CD1c-positive myeloid dendritic cell (primary cell): Measurements from ENCODE around the gene CMTR1.

Source experiments
- DNase-seq: peaks from one replicate; pipeline ENCODE4 v3.0.0-alpha.2; 2016; ENCODE audit errors: extremely low spot score

The CMTR1 gene

GRCh38 chr6:37512400-37513011, 79.5 kb downstream of the CMTR1 start:
- no peak for DNase-seq

- no peak for DNase-seq
Measured at GRCh38 chr6:37513155-37513554, 80.1 kb downstream of the CMTR1 start.

- DNase-seq, result no peak
Measured at GRCh38 chr6:37513576-37513975, 80.6 kb downstream of the CMTR1 start.

DNA sequence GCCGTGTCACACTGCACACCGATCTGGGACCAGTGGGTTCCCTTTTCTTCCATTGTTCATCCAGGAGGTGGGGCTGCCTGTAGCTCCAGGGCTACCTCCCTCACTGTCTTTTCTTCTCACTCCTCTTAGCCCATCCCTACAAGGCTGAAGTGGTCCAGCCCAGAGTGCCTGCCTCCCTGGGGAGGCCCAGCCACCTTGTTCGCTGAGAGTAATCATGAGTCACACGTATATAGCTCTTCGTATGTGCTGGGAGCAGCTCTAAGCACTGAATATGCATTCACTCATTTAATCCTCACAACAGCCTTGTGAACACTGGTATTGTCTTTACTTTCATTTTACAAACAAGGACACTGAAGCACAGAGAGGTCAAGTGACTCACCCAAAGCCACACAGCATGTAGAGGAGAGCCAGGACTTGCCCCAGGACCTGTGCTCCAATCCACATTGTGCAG, 81.3 kb downstream of the CMTR1 start:
- DNase-seq, result no peak

- DNase-seq, result no peak
Measured at GRCh38 chr6:37514837-37515236, 81.8 kb downstream of the CMTR1 start.

DNA sequence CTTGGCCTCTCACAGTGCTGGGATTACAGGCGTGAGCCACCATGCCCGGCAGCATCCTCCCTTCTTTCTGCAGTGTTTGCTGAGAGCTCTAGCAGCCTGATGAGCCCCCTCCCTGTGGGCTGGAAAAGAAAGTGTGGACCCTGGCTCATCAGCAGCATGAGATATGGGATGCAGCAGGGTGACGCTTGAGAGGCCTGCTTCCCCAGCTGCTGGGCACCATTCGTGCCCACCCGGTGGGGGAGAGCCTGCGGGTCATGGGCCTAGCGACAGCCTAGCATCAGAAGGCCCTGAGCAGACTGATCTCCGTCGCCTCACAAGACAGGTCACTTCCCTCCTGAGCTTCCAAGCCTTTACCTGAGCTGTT, 82.7 kb downstream of the CMTR1 start:
- DNase-seq, result no peak

- peak; percentile 48 for DNase-seq
Measured at GRCh38 chr6:37516076-37516919, 83.3 kb downstream of the CMTR1 start.

DNA sequence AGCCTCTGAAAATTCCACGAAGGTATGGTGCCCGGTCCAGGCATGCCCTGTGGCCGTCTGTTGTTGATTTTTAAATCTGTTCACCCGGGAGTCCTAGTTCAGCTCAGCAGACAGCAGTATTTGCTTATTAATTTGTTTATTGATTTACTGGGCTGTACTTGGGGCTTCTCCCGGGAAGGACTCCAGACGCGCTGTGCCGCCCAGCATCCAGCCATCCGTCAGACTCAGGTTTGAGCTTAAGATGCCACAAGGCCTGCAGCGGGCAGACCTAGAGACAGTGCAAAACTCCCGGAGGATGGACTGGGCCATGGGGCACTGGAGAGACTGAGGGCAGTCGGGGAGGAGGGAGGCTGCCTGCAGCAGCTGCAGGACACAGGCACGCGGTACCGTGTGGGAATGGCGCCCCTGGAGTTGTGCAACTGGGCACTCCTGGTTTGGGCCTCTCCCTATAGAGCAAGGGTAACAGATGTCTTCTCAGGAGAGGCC, 83.9 kb downstream of the CMTR1 start:
- no peak for DNase-seq

- DNase-seq, result peak; percentile 58
Measured at GRCh38 chr6:37517411-37517812, 84.4 kb downstream of the CMTR1 start.

DNA sequence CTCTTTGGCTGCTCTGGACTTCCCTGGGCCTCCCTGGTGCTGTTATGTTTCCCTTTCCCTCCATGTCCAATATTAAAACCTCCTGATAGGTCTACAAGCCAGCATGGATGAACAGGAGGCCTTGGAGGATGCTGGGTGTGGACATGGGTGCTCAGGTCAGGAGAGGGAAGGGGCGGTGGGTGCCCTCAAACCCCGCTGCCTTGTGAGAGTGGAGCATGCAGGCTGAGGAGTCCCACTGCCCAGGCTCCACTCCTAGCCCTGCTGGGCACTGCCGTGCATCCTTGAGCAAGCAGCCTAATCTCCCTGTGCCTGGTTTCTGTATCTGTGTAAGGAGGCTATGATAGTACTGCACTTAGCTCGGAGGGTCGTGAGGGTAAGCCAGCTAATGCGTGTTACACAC, 85.1 kb downstream of the CMTR1 start:
- no peak for DNase-seq

DNA sequence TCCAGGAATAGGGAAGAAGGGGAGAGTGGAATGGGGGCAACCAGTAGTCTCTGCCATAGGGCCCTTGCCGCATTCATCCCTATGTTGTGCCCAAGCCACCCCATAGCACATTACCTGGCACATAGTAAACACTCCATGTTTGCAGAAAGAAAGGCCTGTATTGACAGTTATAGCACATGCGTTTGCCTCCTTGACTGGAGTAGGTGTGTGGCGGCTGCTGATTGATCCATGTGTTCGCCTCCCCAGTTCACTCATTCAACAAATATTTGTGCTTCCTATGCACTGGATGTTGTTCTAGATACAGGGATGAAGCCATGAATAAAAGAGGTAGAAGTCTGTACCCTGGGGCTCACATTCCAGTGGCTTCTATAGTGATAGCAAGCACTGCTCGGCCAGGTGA, 86.4 kb downstream of the CMTR1 start:
- no peak for DNase-seq

GRCh38 chr6:37520926-37521325, 87.9 kb downstream of the CMTR1 start:
- no peak for DNase-seq

DNA sequence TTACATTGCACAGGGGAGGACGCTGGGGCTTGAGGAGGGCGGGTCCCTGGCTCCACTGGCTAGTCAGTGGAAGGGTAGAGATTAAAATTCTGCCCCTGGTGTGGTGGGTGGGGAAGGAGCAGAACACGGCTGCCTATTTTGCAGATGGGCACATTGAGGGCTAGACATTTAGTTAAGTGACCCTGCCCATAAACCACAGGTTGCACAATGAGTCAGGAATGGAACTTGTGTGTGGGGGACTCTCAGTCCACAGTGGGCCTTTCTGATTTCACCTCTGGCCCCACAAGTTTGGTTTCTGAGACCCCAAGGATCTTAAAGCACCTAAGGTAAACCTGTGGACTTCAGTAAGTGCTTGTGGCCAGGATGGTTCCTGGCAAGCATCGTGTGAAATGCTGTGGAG, 88.7 kb downstream of the CMTR1 start:
- no peak for DNase-seq

DNA sequence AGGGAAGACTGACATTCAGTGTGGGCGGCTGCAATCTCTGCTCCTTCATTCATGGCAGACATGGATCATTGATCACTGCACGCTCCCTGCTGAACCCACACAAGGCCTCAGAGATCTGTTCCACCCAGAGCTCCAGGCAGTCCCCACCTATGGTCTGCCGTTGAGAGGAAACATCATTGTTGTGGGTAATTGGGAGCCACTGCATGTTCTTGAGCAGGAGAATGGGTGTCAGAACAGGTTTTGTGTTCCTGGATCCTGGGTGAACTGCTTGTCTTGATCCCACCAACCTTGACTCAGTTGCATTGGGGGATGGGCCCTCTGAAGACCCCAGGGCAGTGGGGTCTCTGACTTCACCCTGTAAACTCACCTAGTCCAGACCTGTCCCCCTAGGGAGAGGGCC, 89.8 kb downstream of the CMTR1 start:
- DNase-seq, result no peak

- DNase-seq, result no peak
Measured at GRCh38 chr6:37523412-37523811, 90.4 kb downstream of the CMTR1 start.

- no peak for DNase-seq
Measured at GRCh38 chr6:37524025-37524969, 91.3 kb downstream of the CMTR1 start.

GRCh38 chr6:37524970-37525318, 91.9 kb downstream of the CMTR1 start:
- no peak for DNase-seq

DNA sequence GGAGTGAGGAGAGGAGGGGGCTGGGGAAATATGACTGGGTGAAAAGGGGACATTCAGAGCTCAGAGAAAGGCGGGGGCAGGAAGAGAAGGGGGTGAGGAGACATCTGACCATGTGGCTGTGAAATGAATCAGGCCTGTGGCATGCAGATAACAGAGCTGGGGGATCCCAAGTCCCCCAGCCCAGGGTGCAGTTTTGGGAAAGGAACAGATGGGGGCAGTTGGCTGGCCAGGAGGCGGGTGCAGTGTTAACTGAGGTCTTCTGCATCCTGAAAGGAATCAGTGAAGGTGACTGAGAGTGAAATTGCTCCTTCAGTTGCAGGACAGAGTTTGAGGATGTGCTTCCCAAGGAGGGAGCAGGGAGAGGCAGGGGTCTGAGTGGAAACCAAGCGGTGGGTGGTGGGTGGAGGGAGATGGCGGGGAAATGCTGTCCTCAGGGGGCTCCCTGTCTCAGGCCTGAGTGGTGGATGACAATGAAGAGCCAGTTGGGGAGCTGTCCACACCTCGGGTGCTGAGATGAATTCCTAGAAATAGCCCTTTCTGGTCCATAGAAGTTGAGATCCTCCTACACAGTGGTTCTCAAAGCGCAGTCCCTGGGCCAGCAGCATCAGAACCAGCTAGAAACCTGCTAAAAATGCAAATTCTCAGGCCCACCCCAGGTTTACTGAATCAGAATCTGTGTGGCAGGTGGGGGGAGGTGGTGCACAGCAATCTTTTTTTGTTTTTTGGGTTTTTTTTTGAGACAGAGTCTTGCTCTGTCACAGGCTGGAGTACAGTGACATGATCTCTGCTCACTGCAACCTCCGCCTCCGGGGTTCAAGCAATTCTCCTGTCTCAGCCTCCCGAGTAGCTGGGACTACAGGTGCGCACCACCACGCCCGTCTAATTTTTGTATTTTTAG, 92.7 kb downstream of the CMTR1 start:
- DNase-seq, result no peak

DNA sequence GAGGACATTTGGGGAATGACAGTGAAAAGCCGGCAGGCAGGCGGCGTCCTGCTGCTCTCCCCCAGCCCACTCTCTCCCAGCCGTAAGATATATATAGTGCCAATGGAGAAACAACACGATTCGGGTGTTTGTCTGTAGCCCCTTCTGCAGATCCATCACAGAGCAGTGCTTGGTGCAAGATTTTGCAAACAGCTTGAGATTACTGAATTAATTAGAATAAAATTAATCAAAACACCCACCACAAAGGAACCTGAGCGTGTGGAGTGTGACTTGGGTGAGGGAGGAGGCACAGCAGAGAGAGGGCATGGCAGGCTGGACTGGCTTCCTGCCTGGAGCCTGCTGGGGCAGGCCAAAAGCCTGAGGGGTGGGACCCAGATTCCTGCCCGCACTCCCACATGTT, 95.5 kb downstream of the CMTR1 start:
- DNase-seq, result no peak

GRCh38 chr6:37530297-37530696, 97.3 kb downstream of the CMTR1 start:
- no peak for DNase-seq

GRCh38 chr6:37531026-37531425, 98.0 kb downstream of the CMTR1 start:
- DNase-seq, result no peak
